GM12801 (cell line): ENCODE results near the gene KCNE1.

Experiments used
- CTCF ChIP-seq: IDR thresholded peaks from one replicate; pipeline ENCODE4 v1.5.1; 2011; ENCODE audit warnings: control low read depth; ENCODE audit not compliant: insufficient read length; ENCODE audit errors: extremely low read depth

The KCNE1 gene

GRCh38 chr21:34511181-34511580 is 829 bp downstream of the KCNE1 start:
- TF ChIP-seq CTCF = no peak

DNA sequence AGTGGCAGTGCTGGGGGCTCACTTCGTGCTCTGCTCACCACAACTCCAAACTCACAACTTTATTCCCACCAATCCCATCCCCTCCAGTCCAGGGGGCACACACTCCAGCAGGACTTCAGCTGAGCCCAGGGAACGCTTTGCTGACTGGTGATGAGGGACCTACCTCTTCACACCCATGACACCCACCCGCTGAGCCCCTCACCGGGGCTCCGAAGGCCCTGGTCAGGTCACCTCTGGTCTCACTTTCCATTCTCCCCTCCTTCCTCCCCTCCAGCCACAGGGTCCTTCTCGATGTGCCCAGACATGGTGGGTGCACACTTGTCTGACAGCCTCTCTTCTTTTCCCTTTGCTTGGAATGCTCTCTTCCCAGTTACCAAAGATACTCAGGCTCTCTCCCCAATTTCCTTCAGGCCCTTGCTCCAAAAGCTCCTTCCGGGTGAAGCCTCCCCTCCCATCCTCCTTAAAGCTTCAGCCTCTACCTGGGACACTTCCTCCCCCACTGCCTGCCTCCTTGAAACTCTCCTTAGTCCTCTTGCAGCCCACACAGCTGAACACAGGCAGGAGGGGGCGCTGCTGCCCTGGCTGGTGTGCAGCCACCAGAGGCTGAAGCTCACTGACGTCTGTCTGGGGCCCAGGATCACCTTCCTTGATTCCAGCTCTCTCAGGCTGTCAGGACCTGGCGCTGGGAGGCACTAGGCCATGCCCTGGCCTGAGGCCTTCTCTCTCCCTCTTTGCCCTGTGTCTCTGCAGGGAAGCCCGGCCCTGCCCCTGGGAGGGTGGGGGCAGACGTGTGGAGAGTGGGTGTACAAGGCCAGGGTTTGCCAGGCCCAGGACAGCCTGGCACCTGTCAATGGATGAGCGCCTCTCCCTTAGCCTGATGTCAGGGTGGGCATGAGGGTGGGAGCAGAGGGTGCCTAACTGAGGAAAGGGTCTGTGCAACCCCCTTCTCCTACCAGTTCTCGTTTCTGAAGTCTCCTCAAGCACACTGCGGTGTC is 1.6 kb downstream of the KCNE1 start:
- TF ChIP-seq CTCF = no peak

- TF ChIP-seq CTCF = no peak
These were observed 2.9 kb downstream of the KCNE1 start for GRCh38 chr21:34509151-34509550.

DNA sequence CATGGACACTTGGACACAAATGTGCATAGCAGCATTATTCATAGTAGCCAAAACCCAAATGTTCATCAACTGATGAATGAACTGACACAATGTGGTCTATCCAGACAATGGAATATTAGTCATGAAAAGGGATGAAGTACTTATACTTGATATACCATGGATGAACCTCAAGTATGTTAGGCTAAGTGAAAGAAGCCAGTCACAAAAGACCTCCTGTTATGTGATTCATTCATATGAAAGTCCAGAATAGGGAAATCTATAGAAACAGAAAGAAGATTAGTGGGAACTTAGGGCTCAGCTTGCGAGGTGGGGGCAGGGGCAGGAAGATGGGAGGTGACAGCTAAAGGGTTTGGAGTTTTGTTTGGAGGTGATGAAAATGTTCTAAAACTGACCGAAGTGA is 7.4 kb downstream of the KCNE1 start:
- TF ChIP-seq CTCF = no peak

DNA sequence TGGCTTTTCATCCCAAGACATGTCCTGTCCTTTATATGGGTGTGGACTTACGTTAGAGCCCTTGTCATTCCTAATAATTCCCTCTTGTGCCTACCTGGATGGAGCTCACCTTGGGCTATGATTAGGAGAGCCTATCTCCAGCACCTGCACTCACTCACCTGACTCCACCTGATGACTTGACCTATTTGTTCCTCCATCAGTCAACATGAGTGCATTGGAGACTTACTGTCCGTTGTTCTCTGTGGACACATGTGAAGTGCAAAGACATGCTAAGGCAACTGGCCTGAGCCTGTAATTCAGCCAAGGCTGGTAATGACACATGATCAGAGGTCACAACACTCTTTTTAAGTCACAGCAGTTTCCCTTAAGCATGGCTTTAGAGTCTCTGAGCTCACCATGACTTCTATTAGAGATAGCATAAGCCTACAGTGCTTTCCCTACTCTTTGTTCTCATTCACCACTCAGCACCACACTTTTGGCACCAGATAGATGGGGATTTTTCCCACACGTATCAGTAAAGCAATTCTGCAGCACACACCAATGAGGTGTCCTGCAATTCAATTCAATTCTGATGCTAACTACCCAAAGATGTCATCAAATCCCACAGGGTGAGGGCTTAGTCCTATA is 9.4 kb downstream of the KCNE1 start:
- no peak for TF ChIP-seq CTCF

- no peak for TF ChIP-seq CTCF
These were observed 10.3 kb downstream of the KCNE1 start for GRCh38 chr21:34501716-34502115.

GRCh38 chr21:34500191-34500590 is 11.8 kb downstream of the KCNE1 start:
- no peak for TF ChIP-seq CTCF
